Lower lobe of right lung (tissue), 2 donors: ENCODE data around the gene DPCD. TPM values are rescaled to one million over a fixed set of nuclear protein-coding genes. Genes with fewer than 3 reads are reported as not detected.

Experiments used
- ATAC-seq, 2 donors: fragments of 200-7000 bp; cut with Tn5 transposase; one replicate each; pipeline ENCODE4 v1.9.1; 2020 to 2022; ENCODE audit warnings: mild to moderate bottlenecking in 2 of 2, moderate library complexity in 2 of 2
- DNase-seq: peaks from one replicate; pipeline ENCODE4 v3.0.0-alpha.2; 2020
- H3K27ac ChIP-seq: fragments of 200-600 bp; one replicate; pipeline ENCODE4 v1.8.0; 2022
- H3K27me3 ChIP-seq: fragments of 200-600 bp; one replicate; pipeline ENCODE4 v1.8.0; 2022; ENCODE audit warnings: low read depth
- H3K36me3 ChIP-seq: fragments of 200-600 bp; one replicate; pipeline ENCODE4 v1.8.0; 2022; ENCODE audit warnings: mild to moderate bottlenecking
- H3K4me1 ChIP-seq: fragments of 200-600 bp; one replicate; pipeline ENCODE4 v1.8.0; 2022
- H3K4me3 ChIP-seq: fragments of 200-600 bp; one replicate; pipeline ENCODE4 v1.8.0; 2022; ENCODE audit warnings: mild to moderate bottlenecking
- H3K9me3 ChIP-seq: fragments of 200-600 bp; one replicate; pipeline ENCODE4 v1.8.0; 2022
- intact Hi-C: fragments of 100-400 bp; cut with DNase I; formaldehyde crosslinking; loops from one replicate; pipeline ENCODE4 v1.11.0; 2022
- microRNA-seq: library from miRNA; unstranded; fragments of <30 nt; microRNA quantifications from one replicate; pipeline ENCODE4 v1.2.0, GENCODE V29; 2020; ENCODE audit warnings: borderline number of aligned reads
- total RNA-seq: library from RNA; stranded (reverse); fragmentation: NEBNext Ultra II Directional; extraction: Animal tissue kit (Norgen Biotek cat#: 25700); gene quantifications from one replicate; pipeline ENCODE4 v1.2.1, GENCODE V29; 2021
- TF ChIP-seq, protein P1 (sequence below): fragments of 200-600 bp; IDR thresholded peaks from one replicate; pipeline ENCODE4 v1.8.0; 2022; ENCODE audit warnings: antibody characterized with exemption, mild to moderate bottlenecking
- donor health status: DM: no; HTN: yes; CAD: no; lungs with severe emphysema.

DPCD gene
- total RNA-seq, 1 donor from 2014 or later: 12.9 TPM

DNA sequence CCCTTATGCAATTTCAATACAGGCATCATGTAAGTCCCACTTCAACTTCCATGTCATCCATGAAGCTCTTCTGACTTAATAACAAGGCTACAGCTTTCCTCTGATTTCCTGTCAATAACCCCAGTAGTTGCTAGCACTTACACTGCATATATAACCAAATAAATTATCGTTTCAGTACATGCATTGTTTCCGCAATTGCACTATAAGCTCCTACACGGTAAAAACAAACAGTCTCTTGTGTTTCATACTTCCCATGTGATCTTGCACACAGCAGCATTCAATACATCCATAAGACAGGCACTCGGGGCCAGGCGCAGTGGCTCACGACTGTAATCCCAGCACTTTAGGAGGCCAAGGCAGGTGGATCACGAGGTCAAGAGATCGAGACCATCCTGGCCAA is 65.4 kb downstream of the DPCD start:
- intact Hi-C loops: no loop called here
- H3K36me3 ChIP-seq: peaks cover 88% of the 10 kb centered on the region

DNA sequence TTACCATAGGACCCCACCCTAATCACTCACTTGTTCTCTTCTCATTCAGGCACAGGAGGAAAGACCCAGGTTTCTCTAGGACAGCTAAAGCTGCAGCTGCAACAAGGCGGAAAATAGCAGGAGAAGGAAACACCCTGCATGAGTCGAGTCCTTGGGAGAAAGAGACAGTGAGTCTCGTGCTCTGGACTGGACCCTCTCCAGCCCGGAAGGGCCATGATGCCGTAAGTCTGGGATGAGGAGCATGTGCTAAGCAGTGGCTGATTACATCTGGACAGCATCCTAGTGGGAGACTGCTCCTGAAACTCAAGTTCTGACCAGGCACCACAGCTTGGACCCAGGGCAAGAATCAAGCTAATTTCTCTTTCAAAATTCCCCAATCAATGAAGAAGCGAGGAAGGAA is 67.4 kb downstream of the DPCD start:
- no peak for ATAC-seq
- H3K9me3 ChIP-seq: no peaks in the 10 kb centered on the region
- no peaks in the 10 kb centered on the region for H3K27me3 ChIP-seq
- intact Hi-C loops: no loop called here
- no peak overlapping the region for H3K4me3 ChIP-seq
- peaks cover 91% of the 10 kb centered on the region for H3K36me3 ChIP-seq
- H3K27ac ChIP-seq: no peak overlapping the region
- no peak for DNase-seq
- TF ChIP-seq, protein P1, sequence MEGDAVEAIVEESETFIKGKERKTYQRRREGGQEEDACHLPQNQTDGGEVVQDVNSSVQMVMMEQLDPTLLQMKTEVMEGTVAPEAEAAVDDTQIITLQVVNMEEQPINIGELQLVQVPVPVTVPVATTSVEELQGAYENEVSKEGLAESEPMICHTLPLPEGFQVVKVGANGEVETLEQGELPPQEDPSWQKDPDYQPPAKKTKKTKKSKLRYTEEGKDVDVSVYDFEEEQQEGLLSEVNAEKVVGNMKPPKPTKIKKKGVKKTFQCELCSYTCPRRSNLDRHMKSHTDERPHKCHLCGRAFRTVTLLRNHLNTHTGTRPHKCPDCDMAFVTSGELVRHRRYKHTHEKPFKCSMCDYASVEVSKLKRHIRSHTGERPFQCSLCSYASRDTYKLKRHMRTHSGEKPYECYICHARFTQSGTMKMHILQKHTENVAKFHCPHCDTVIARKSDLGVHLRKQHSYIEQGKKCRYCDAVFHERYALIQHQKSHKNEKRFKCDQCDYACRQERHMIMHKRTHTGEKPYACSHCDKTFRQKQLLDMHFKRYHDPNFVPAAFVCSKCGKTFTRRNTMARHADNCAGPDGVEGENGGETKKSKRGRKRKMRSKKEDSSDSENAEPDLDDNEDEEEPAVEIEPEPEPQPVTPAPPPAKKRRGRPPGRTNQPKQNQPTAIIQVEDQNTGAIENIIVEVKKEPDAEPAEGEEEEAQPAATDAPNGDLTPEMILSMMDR: no peak
- no peaks in the 10 kb centered on the region for H3K4me1 ChIP-seq

More for the DNA sequence above, 65.4 kb downstream of the DPCD start:
- Histone ChIP-seq H3K27me3 (no peaks in the 10 kb centered on the region), H3K4me3 (no peak overlapping the region), H3K9me3 (no peaks in the 10 kb centered on the region), H3K4me1 (no peaks in the 10 kb centered on the region), H3K27ac (no peak overlapping the region)
- TF ChIP-seq, protein P1: no peak
- DNase-seq (no peak), ATAC-seq (no peak)

DNA sequence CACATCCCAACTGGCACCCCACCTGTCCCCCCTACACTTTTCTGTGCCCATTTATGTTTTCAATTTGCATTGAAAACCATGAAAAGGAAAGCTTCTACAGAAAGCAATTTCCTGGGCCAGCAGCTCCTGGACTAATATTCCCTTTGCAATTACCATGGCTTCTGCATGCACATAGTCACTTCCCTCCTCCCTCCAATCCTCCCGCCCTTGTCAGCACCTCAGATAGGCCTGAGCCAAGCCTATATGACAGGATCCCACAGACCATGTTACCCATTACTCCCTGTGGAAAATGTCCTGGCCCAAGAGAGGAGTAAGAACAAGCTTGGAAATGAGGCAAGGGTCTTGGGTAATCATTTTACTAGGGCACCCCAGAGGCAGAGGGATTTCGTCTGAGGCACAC is 68.8 kb downstream of the DPCD start:
- intact Hi-C loops: no loop called here
- DNase-seq (no peak), ATAC-seq (no peak)
- TF ChIP-seq, protein P1: no peak
- Histone ChIP-seq H3K27ac (no peak overlapping the region), H3K9me3 (no peaks in the 10 kb centered on the region), H3K4me3 (no peak overlapping the region), H3K4me1 (no peaks in the 10 kb centered on the region), H3K36me3 (peaks cover 90% of the 10 kb centered on the region), H3K27me3 (no peaks in the 10 kb centered on the region)

DNA sequence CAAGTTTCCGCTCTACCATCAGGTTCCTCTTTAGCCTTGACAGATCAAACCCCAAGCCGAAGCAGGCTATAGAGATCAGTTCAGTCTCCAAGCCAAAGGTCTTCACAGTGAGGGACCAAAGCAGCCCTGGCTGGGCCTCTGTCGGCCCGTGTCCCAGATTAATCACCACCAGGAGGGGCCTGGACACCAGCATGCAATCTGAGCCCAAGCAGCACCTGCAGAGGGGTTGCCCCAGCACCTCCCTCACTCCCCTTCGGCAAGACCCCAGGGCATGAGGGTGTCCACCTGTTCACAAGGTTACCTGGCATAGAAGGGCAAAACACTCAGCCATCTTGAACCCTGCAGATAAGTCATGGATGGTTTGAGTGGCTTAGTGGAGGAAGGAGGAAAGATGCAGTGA is 70.9 kb downstream of the DPCD start:
- Histone ChIP-seq H3K36me3 (peaks cover 92% of the 10 kb centered on the region), H3K4me1 (no peaks in the 10 kb centered on the region), H3K27me3 (no peaks in the 10 kb centered on the region), H3K4me3 (no peak overlapping the region), H3K9me3 (no peaks in the 10 kb centered on the region), H3K27ac (no peak overlapping the region)
- ATAC-seq (no peak), DNase-seq (no peak)
- TF ChIP-seq, protein P1: no peak
- intact Hi-C loops: no loop called here

Small RNA genes lying within 50 kb of the gene (microRNA-seq; reads per million reads assigned to microRNA genes)
- gene MIR3158-1 (not detected), gene MIR3158-2 (not detected)

Other genes with a start within 250 kb of the DPCD start
- 17.3 TPM for gene BTRC, start 234.2 kb upstream of the DPCD start, total RNA-seq
- 36.9 TPM for gene POLL, start 64 bp upstream of the DPCD start, total RNA-seq
- gene FBXW4, start 106.8 kb downstream of the DPCD start, total RNA-seq: 88.6 TPM
- not detected for gene FGF8, start 187.8 kb downstream of the DPCD start, total RNA-seq
- 17.4 TPM for gene NPM3, start 195.1 kb downstream of the DPCD start, total RNA-seq
- gene OGA, start 230.1 kb downstream of the DPCD start, total RNA-seq: 113 TPM